ENCODE data around the gene RHOD. TPM values are rescaled to one million over a fixed set of nuclear protein-coding genes. Genes with fewer than 3 reads are reported as not detected.

The RHOD gene
- total RNA-seq, 1 experiment from 2014 or later: 99.9 TPM

- H4K20me1 ChIP-seq (ENCODE audit: low read length): no peaks in the 10 kb centered on the region
- no peak overlapping the region for H2AFZ ChIP-seq (ENCODE audit: low read length)
- no peak overlapping the region for H3K4me2 ChIP-seq (ENCODE audit: low read length)
- H3K27me3 ChIP-seq (ENCODE audit: low read length): no peaks in the 10 kb centered on the region
- intact Hi-C loops (cut with micrococcal nuclease): loop anchor here (10.0 kb wide), 2 partner anchors 165 to 195 kb away; no protein-coding TSS in a partner anchor
- no peaks in the 10 kb centered on the region for H3F3A ChIP-seq (ENCODE audit: low read length, unreplicated experiment)
- peaks cover 20% of the 10 kb centered on the region for H3K4me1 ChIP-seq (ENCODE audit: insufficient read depth, low read length)
- no peak for DNase-seq
- ChIA-PET POLR2A (ENCODE audit: unreplicated experiment) (no interaction called here), CTCF (interaction anchor here (0.6 kb wide), 2 partner anchors 45 to 194 kb away, joined by 4 read pairs; no protein-coding TSS in a partner anchor)
- H3K27ac ChIP-seq (ENCODE audit: low read length): no peak overlapping the region
- ATAC-seq: no peak
- TF ChIP-seq EZH2phosphoT487 (IDR thresholded peaks at IDR 0.05; ENCODE audit: borderline replicate concordance, low read length) (no peak), EZH2 (IDR thresholded peaks at IDR 0.05; ENCODE audit: low read length, unreplicated experiment) (no peak), CTCF (conservative IDR thresholded peaks at IDR 0.05; ENCODE audit: low read depth, low read length) (peak; percentile 35; the same call in 1 of the 2 replicates)
- H3K9me2 ChIP-seq (replicated peaks; ENCODE audit: low read length): no peaks in the 10 kb centered on the region
- H3K9ac ChIP-seq (ENCODE audit: low read length): no peak overlapping the region
- BruUV-seq (replicated peaks): no TSS peak
- H3K79me2 ChIP-seq (ENCODE audit: low read length): no peaks in the 10 kb centered on the region
- no peak overlapping the region for H3K4me3 ChIP-seq (ENCODE audit: low read length)
- H3K9me3 ChIP-seq (ENCODE audit: low read length): no peaks in the 10 kb centered on the region
- H3K36me3 ChIP-seq (ENCODE audit: low read depth, low read length): no peaks in the 10 kb centered on the region
Observed at GRCh38 chr11:67050139-67050538, 6.5 kb upstream of the RHOD start.

GRCh38 chr11:67051180-67051893, 5.3 kb upstream of the RHOD start:
- CTCF ChIA-PET: interaction anchor here (0.6 kb wide), 2 partner anchors 121 to 330 kb away, joined by 3 read pairs; no protein-coding TSS in a partner anchor
- POLR2A ChIA-PET (ENCODE audit: unreplicated experiment): no interaction called here

More at GRCh38 chr11:67051180-67051893, 5.3 kb upstream of the RHOD start:
- Histone ChIP-seq H2AFZ (ENCODE audit: low read length) (no peak overlapping the region), H3F3A (ENCODE audit: low read length, unreplicated experiment) (peaks cover 3% of the 10 kb centered on the region), H3K27ac (ENCODE audit: low read length) (no peak overlapping the region), H4K20me1 (ENCODE audit: low read length) (no peaks in the 10 kb centered on the region), H3K36me3 (ENCODE audit: low read depth, low read length) (no peaks in the 10 kb centered on the region), H3K4me3 (ENCODE audit: low read length) (no peak overlapping the region), H3K9ac (ENCODE audit: low read length) (no peak overlapping the region), H3K9me2 (replicated peaks; ENCODE audit: low read length) (no peaks in the 10 kb centered on the region), H3K9me3 (ENCODE audit: low read length) (no peaks in the 10 kb centered on the region), H3K79me2 (ENCODE audit: low read length) (peaks cover 3% of the 10 kb centered on the region; the same call in 1 of the 2 replicates), H3K4me2 (ENCODE audit: low read length) (no peak overlapping the region), H3K27me3 (ENCODE audit: low read length) (no peaks in the 10 kb centered on the region), H3K4me1 (ENCODE audit: insufficient read depth, low read length) (peaks cover 26% of the 10 kb centered on the region)
- no peak for TF ChIP-seq EZH2phosphoT487 (IDR thresholded peaks at IDR 0.05; ENCODE audit: borderline replicate concordance, low read length)
- no peak for TF ChIP-seq CTCF (conservative IDR thresholded peaks at IDR 0.05; ENCODE audit: low read depth, low read length)
- TF ChIP-seq EZH2 (IDR thresholded peaks at IDR 0.05; ENCODE audit: low read length, unreplicated experiment): no peak
- BruUV-seq (replicated peaks): no TSS peak
- intact Hi-C loops (cut with micrococcal nuclease): loop anchor here (10.0 kb wide), 2 partner anchors 167 to 193 kb away; no protein-coding TSS in a partner anchor
- ATAC-seq (no peak), DNase-seq (no peak)
